B cell (primary cell): Measurements from ENCODE around the gene UBTD1. TPM values are rescaled to one million over a fixed set of nuclear protein-coding genes. Genes with fewer than 3 reads are reported as not detected.

Experiments used
- ATAC-seq: fragments of 200-7000 bp; cut with Tn5 transposase; one replicate; pipeline ENCODE4 v1.10.0; 2021; ENCODE audit warnings: low read depth, mild to moderate bottlenecking, moderate number of reproducible peaks, moderate library complexity
- CTCF ChIA-PET: fragments of 350-600 bp; sonication (Branson Sonifier 250); formaldehyde crosslinking; loops from one replicate; lab custom pipeline; 2021; ENCODE audit warnings: antibody characterized with exemption, inconsistent platforms; lab: Charles Lee
- POLR2A ChIA-PET: fragments of 350-600 bp; sonication (Branson Sonifier 250); formaldehyde crosslinking; loops from one replicate; lab custom pipeline; 2021; ENCODE audit warnings: antibody characterized with exemption; lab: Charles Lee
- DNase-seq: peaks from one replicate; pipeline ENCODE4 v3.0.0; 2013
- H2AFZ ChIP-seq: 2 replicates; pipeline ENCODE4 v1.6.1; 2012; ENCODE audit warnings: mild to moderate bottlenecking, low read depth, low read length; ENCODE audit not compliant: insufficient read depth, poor library complexity, severe bottlenecking
- H3K27ac ChIP-seq, 2 donors: 1 replicate in 1 of 2; 2 replicates in 1 of 2; pipeline ENCODE4 v1.5.1; 2012 to 2013; ENCODE audit warnings: low read length in 2 of 2, mild to moderate bottlenecking in 2 of 2, moderate library complexity in 1 of 2
- H3K27me3 ChIP-seq, 4 experiments: fragments of 200-600 bp in 1 of 4; sonication (generic) in 1 of 4; replicated peaks in 1 of 4; 1 replicate in 2 of 4; 2 replicates in 2 of 4; pipeline versions ENCODE4 v1.6.1 to v1.7.0; 2013 to 2016; ENCODE audit warnings: low read length in 3 of 4, mild to moderate bottlenecking in 2 of 4, mixed read lengths in 1 of 4, moderate library complexity in 1 of 4; ENCODE audit not compliant: insufficient read depth in 4 of 4, control insufficient read depth in 3 of 4; ENCODE audit errors: control extremely low read depth in 1 of 4
- H3K36me3 ChIP-seq, 2 experiments: replicated peaks in 1 of 2; 1 replicate in 1 of 2; 2 replicates in 1 of 2; pipeline versions ENCODE4 v1.6.1 to v1.7.1; 2013; ENCODE audit warnings: low read length in 1 of 2; ENCODE audit not compliant: insufficient read depth in 2 of 2, control insufficient read depth in 1 of 2; ENCODE audit errors: control extremely low read depth in 1 of 2, extremely low read depth in 1 of 2
- H3K4me1 ChIP-seq, 2 donors: fragments of 200-600 bp in 1 of 2; sonication (generic) in 1 of 2; 1 replicate in 1 of 2; 2 replicates in 1 of 2; pipeline versions ENCODE4 v1.5.1 to v1.6.1; 2013 to 2017; ENCODE audit warnings: low read length in 2 of 2; ENCODE audit not compliant: control insufficient read depth in 2 of 2, insufficient read depth in 2 of 2
- H3K4me2 ChIP-seq: replicated peaks from 2 replicates; pipeline ENCODE3; 2012; ENCODE audit warnings: mild to moderate bottlenecking, low read depth, low read length; ENCODE audit not compliant: poor library complexity, severe bottlenecking
- H3K4me3 ChIP-seq, 5 experiments: fragments of 200-600 bp in 1 of 5; sonication (generic) in 1 of 5; 1 replicate in 3 of 5; 2 replicates in 2 of 5; pipeline versions ENCODE4 v1.5.1 to v1.7.0; 2011 to 2016; ENCODE audit warnings: low read length in 4 of 5, mild to moderate bottlenecking in 4 of 5, low read depth in 2 of 5, control low read depth in 1 of 5, moderate library complexity in 1 of 5; ENCODE audit not compliant: insufficient read depth in 1 of 5; ENCODE audit errors: control extremely low read depth in 1 of 5, extremely low read depth in 1 of 5
- H3K79me2 ChIP-seq: fragments of 200-600 bp; sonication (generic); one replicate; pipeline ENCODE4 v1.6.0; 2016; ENCODE audit warnings: low read length; ENCODE audit not compliant: control insufficient read depth, insufficient read depth
- H3K9ac ChIP-seq: fragments of 200-600 bp; sonication (generic); 2 replicates; pipeline ENCODE4 v1.6.1; 2017; ENCODE audit warnings: mild to moderate bottlenecking, low read length, moderate library complexity
- H3K9me3 ChIP-seq, 3 donors: one replicate each; pipeline versions ENCODE4 v1.6.1 to v1.7.1; 2013; ENCODE audit warnings: low read length in 2 of 3; ENCODE audit not compliant: control insufficient read depth in 2 of 3, insufficient read depth in 1 of 3; ENCODE audit errors: control extremely low read depth in 1 of 3
- H4K20me1 ChIP-seq: 2 replicates; pipeline ENCODE4 v1.6.0; 2012; ENCODE audit warnings: mild to moderate bottlenecking, low read length; ENCODE audit not compliant: insufficient read depth, control insufficient read depth, poor library complexity, severe bottlenecking
- H3K27ac Mint-ChIP-seq: one replicate; pipeline ENCODE4 v1.8.0; 2021; ENCODE audit warnings: mixed read lengths
- H3K27me3 Mint-ChIP-seq: one replicate; pipeline ENCODE4 v1.8.0; 2021; ENCODE audit warnings: mixed read lengths
- H3K4me1 Mint-ChIP-seq: one replicate; pipeline ENCODE4 v1.8.0; 2021; ENCODE audit warnings: mixed read lengths
- H3K4me3 Mint-ChIP-seq: one replicate; pipeline ENCODE4 v1.8.0; 2021; ENCODE audit warnings: mixed read lengths
- H3K9me3 Mint-ChIP-seq: one replicate; pipeline ENCODE4 v1.8.0; 2022; ENCODE audit warnings: mixed read lengths; ENCODE audit not compliant: insufficient read depth
- CTCF ChIP-seq: fragments of 200-600 bp; IDR thresholded peaks from one replicate; pipeline ENCODE4 v1.8.0; 2022; ENCODE audit warnings: antibody characterized with exemption, mild to moderate bottlenecking
- EZH2 ChIP-seq: IDR thresholded peaks from 2 replicates; pipeline ENCODE4 v1.6.1; 2012; ENCODE audit warnings: borderline replicate concordance, low read depth, mild to moderate bottlenecking, moderate library complexity, low read length; ENCODE audit not compliant: insufficient read depth, poor library complexity, severe bottlenecking
- WGBS: methylation state at CpG from one replicate; pipeline ENCODE4 v1.1.5; 2013; ENCODE audit warnings: missing lambda C conversion rate; ENCODE audit not compliant: insufficient coverage; 5-methylcytosine and 5-hydroxymethylcytosine counted together
- intact Hi-C: fragments of 100-400 bp; cut with micrococcal nuclease; formaldehyde crosslinking; loops from one replicate; pipeline ENCODE4 v1.10.0; 2022
- polyA plus RNA-seq: library from polyadenylated mRNA; depleted of rRNA; stranded (reverse); fragments of >200 nt; gene quantifications from 2 replicates; pipeline ENCODE4 v1.2.3, GENCODE V29; 2012
- total RNA-seq, 2 donors: library from RNA; stranded (reverse); fragments of 120-200 nt in 1 of 2; gene quantifications; 1 replicate in 1 of 2; 2 replicates in 1 of 2; pipeline versions ENCODE4 v1.2.3 to v1.2.4, GENCODE V29; 2013 to 2022

Gene UBTD1
- total and polyA plus RNA-seq, 2 donors (not counting 1 experiment from before 2014, with no cell fraction given) = 1.3 to 1.8 TPM

- no peak overlapping the region for H3K4me2 ChIP-seq
- 86% methylated on average over 4 of the region's 4 CpGs for WGBS
- ATAC-seq (no peak), DNase-seq (no peak)
- no peaks in the 10 kb centered on the region for H3K79me2 ChIP-seq
- H3K27ac ChIP-seq = no peak overlapping the region
- no peak overlapping the region for H2AFZ ChIP-seq
- no peaks in the 10 kb centered on the region for H4K20me1 ChIP-seq
- no peaks in the 10 kb centered on the region for H3K4me1 ChIP-seq
- no peaks in the 10 kb centered on the region for H3K4me1 Mint-ChIP-seq
- POLR2A ChIA-PET = no interaction called here
- CTCF ChIA-PET = interaction anchor here (0.5 to 0.7 kb wide), 3 partner anchors 16 to 131 kb away, joined by 3 to 4 read pairs (median 4); no protein-coding TSS in a partner anchor
- no peak overlapping the region for H3K4me3 ChIP-seq
- no peak overlapping the region for H3K4me3 Mint-ChIP-seq
- no peaks in the 10 kb centered on the region for H3K36me3 ChIP-seq
- no peak overlapping the region for H3K9ac ChIP-seq
- H3K9me3 Mint-ChIP-seq = no peaks in the 10 kb centered on the region
- no peaks in the 10 kb centered on the region for H3K27me3 Mint-ChIP-seq
- H3K9me3 ChIP-seq = no peaks in the 10 kb centered on the region
- no peaks in the 10 kb centered on the region for H3K27me3 ChIP-seq
- intact Hi-C loops = no loop called here
- no peak for TF ChIP-seq CTCF
- no peak for TF ChIP-seq EZH2
- no peak overlapping the region for H3K27ac Mint-ChIP-seq
These were observed 39.7 kb downstream of the UBTD1 start for GRCh38 chr10:97538411-97538810.

- Mint-ChIP-seq H3K4me3 (no peak overlapping the region), H3K27ac (no peak overlapping the region), H3K9me3 (no peaks in the 10 kb centered on the region), H3K27me3 (peaks cover 4% of the 10 kb centered on the region), H3K4me1 (no peaks in the 10 kb centered on the region)
- DNase-seq = no peak
- TF ChIP-seq CTCF (no peak), EZH2 (no peak)
- CTCF ChIA-PET = interaction anchor here (0.5 to 1.0 kb wide), 4 partner anchors 14 to 131 kb away, joined by 3 to 4 read pairs (median 4); no protein-coding TSS in a partner anchor
- no peak overlapping the region for H2AFZ ChIP-seq
- H3K4me3 ChIP-seq = no peak overlapping the region
- H3K27ac ChIP-seq = no peak overlapping the region
- intact Hi-C loops = no loop called here
- 97% methylated on average over 3 of the region's 4 CpGs for WGBS
- no peak overlapping the region for H3K9ac ChIP-seq
- H3K9me3 ChIP-seq = no peaks in the 10 kb centered on the region
- no peak overlapping the region for H3K4me2 ChIP-seq
- no peaks in the 10 kb centered on the region for H3K36me3 ChIP-seq
- H3K27me3 ChIP-seq = no peaks in the 10 kb centered on the region
- no peak for ATAC-seq
- H3K79me2 ChIP-seq = no peaks in the 10 kb centered on the region
- POLR2A ChIA-PET = no interaction called here
- no peaks in the 10 kb centered on the region for H4K20me1 ChIP-seq
- H3K4me1 ChIP-seq = no peaks in the 10 kb centered on the region
These were observed 40.1 kb downstream of the UBTD1 start for GRCh38 chr10:97538839-97539238.
